GM23338 (cell line): ENCODE measurements around the gene AMBRA1. TPM values are rescaled to one million over a fixed set of nuclear protein-coding genes. Genes with fewer than 3 reads are reported as not detected.

Source experiments
- ATAC-seq: fragments of 200-7000 bp; cut with Tn5 transposase; 3 replicates; pipeline ENCODE4 v1.9.1; 2020
- DNase-seq: peaks from one replicate; pipeline ENCODE4 v3.0.0-alpha.2; 2015; ENCODE audit warnings: low spot score
- H2AFZ ChIP-seq: fragments of 200-600 bp; sonication (generic); 2 replicates; pipeline ENCODE4 v1.8.0; 2016; ENCODE audit warnings: antibody characterized with exemption, mild to moderate bottlenecking, moderate library complexity
- H3F3A ChIP-seq: fragments of 200-600 bp; sonication (generic); replicated peaks from 2 replicates; pipeline ENCODE4 v1.8.0; 2017; ENCODE audit warnings: antibody characterized with exemption, mixed run types, low read depth
- H3K27ac ChIP-seq: fragments of 200-600 bp; sonication (generic); 2 replicates; pipeline ENCODE4 v1.6.1; 2016; ENCODE audit warnings: low read depth
- H3K27me3 ChIP-seq: fragments of 200-600 bp; sonication (generic); 2 replicates; pipeline ENCODE4 v1.8.0; 2016; ENCODE audit warnings: mild to moderate bottlenecking, mixed run types, moderate library complexity; ENCODE audit not compliant: insufficient read depth
- H3K36me3 ChIP-seq: fragments of 200-600 bp; sonication (generic); 2 replicates; pipeline ENCODE4 v1.8.0; 2016; ENCODE audit warnings: mild to moderate bottlenecking; ENCODE audit not compliant: insufficient read depth
- H3K4me1 ChIP-seq: fragments of 200-600 bp; sonication (generic); 2 replicates; pipeline ENCODE4 v1.8.0; 2016; ENCODE audit warnings: mild to moderate bottlenecking, moderate library complexity; ENCODE audit not compliant: insufficient read depth
- H3K4me2 ChIP-seq: fragments of 200-600 bp; sonication (generic); 2 replicates; pipeline ENCODE4 v1.7.1; 2017; ENCODE audit warnings: mixed run types
- H3K4me3 ChIP-seq: fragments of 200-600 bp; sonication (generic); 2 replicates; pipeline ENCODE4 v1.6.1; 2016; ENCODE audit warnings: mixed run types
- H3K79me2 ChIP-seq: fragments of 200-600 bp; sonication (generic); replicated peaks from 2 replicates; pipeline ENCODE4 v1.8.0; 2017; ENCODE audit warnings: mild to moderate bottlenecking; ENCODE audit not compliant: insufficient read depth
- H3K9me2 ChIP-seq: fragments of 200-600 bp; sonication (generic); 2 replicates; pipeline ENCODE4 v1.8.0; 2017; ENCODE audit not compliant: insufficient read depth
- H4K20me1 ChIP-seq: fragments of 200-600 bp; sonication (generic); replicated peaks from 2 replicates; pipeline ENCODE4 v1.8.0; 2017; ENCODE audit warnings: mild to moderate bottlenecking; ENCODE audit not compliant: insufficient read depth
- H3K27ac Mint-ChIP-seq: 2 replicates; pipeline ENCODE4 v1.8.0; 2020; ENCODE audit warnings: inconsistent platforms, mild to moderate bottlenecking, moderate library complexity, mixed read lengths
- H3K27me3 Mint-ChIP-seq: 3 replicates; pipeline ENCODE4 v1.8.0; 2022; ENCODE audit warnings: low read depth, mild to moderate bottlenecking, moderate library complexity, mixed read lengths, inconsistent platforms; ENCODE audit not compliant: insufficient read depth, poor library complexity
- H3K36me3 Mint-ChIP-seq: 3 replicates; pipeline ENCODE4 v1.8.0; 2021; ENCODE audit warnings: low read depth, mild to moderate bottlenecking, inconsistent platforms, moderate library complexity, mixed read lengths
- H3K4me1 Mint-ChIP-seq: 3 replicates; pipeline ENCODE4 v1.8.0; 2020; ENCODE audit warnings: mild to moderate bottlenecking, inconsistent platforms, mixed read lengths
- H3K4me3 Mint-ChIP-seq: 3 replicates; pipeline ENCODE4 v1.8.0; 2021; ENCODE audit warnings: moderate library complexity, mild to moderate bottlenecking, inconsistent platforms, mixed read lengths
- H3K9me3 Mint-ChIP-seq: 3 replicates; pipeline ENCODE4 v1.8.0; 2020; ENCODE audit warnings: moderate library complexity, mild to moderate bottlenecking, inconsistent platforms, mixed read lengths
- CREB1 ChIP-seq: fragments of 250-450 bp; sonication (Bioruptor Pico); IDR thresholded peaks from 2 replicates; pipeline ENCODE4 v1.5.0; 2020; ENCODE audit warnings: low read depth, mild to moderate bottlenecking, moderate library complexity
- CTCF ChIP-seq, 2 experiments: fragments of 200-600 bp in 1 of 2; sonication (generic) in 1 of 2; conservative IDR thresholded peaks; 2 replicates each; pipeline versions ENCODE4 v1.5.1 to v1.6.1; 2016 to 2017; ENCODE audit warnings: antibody characterized with exemption in 2 of 2, low read depth in 2 of 2, mild to moderate bottlenecking in 2 of 2, moderate library complexity in 1 of 2
- ETS1 ChIP-seq: IDR thresholded peaks from 2 replicates; pipeline ENCODE4 v1.6.1; 2016; ENCODE audit warnings: antibody characterized with exemption
- EZH2 ChIP-seq: fragments of 200-600 bp; sonication (generic); IDR thresholded peaks from one replicate; pipeline ENCODE4 v1.8.0; 2017; ENCODE audit warnings: antibody characterized with exemption, mild to moderate bottlenecking, low read depth; ENCODE audit not compliant: unreplicated experiment
- EZH2phosphoT487 ChIP-seq: fragments of 200-600 bp; sonication (generic); IDR thresholded peaks from one replicate; pipeline ENCODE4 v1.8.1; 2018; ENCODE audit warnings: antibody characterized with exemption; ENCODE audit not compliant: unreplicated experiment
- JUNB ChIP-seq: IDR thresholded peaks from one replicate; pipeline ENCODE4 v1.6.1; 2016; ENCODE audit warnings: antibody characterized with exemption; ENCODE audit not compliant: unreplicated experiment
- NANOG ChIP-seq: IDR thresholded peaks from 2 replicates; pipeline ENCODE4 v1.6.1; 2016; ENCODE audit warnings: antibody characterized with exemption, borderline replicate concordance
- POLR2AphosphoS5 ChIP-seq: IDR thresholded peaks from 2 replicates; pipeline ENCODE4 v1.6.1; 2016; ENCODE audit warnings: antibody characterized with exemption, low read depth
- STAT1 ChIP-seq: IDR thresholded peaks from one replicate; pipeline ENCODE4 v1.6.1; 2016; ENCODE audit warnings: antibody characterized with exemption; ENCODE audit not compliant: unreplicated experiment
- ZNF331 ChIP-seq: fragments of 250-450 bp; sonication (Bioruptor Pico); IDR thresholded peaks from 2 replicates; pipeline ENCODE4 v1.5.0; 2020; ENCODE audit warnings: low read depth, mild to moderate bottlenecking, moderate library complexity
- polyA plus RNA-seq: library from polyadenylated mRNA; unstranded; fragments of >200 nt; fragmentation: Nextera tagmentation; extraction: Ambion mirVana; gene quantifications from 2 replicates; pipeline ENCODE4 v1.2.1, GENCODE V29; 2016
- total RNA-seq: library from RNA; depleted of rRNA; stranded (reverse); fragments of >200 nt; shearing (Covaris generic); gene quantifications from 2 replicates; pipeline ENCODE4 v1.2.3, GENCODE V29; 2014

The AMBRA1 gene
- total and polyA plus RNA-seq, 2 experiments from 2014 or later = 8.3 to 34.8 TPM

- no peaks in the 10 kb centered on the region for H3K36me3 ChIP-seq
- H3K4me3 ChIP-seq = no peak overlapping the region
- H3K27ac ChIP-seq = 0 out of 2 replicates have a peak overlapping the region, but pooled peaks have one; percentile 39
- peaks cover 12% of the 10 kb centered on the region for H3K4me1 ChIP-seq
- peaks cover 9% of the 10 kb centered on the region for H3K27me3 Mint-ChIP-seq
- no peaks in the 10 kb centered on the region for H3K27me3 ChIP-seq
- H3K4me3 Mint-ChIP-seq = no peak overlapping the region
- peaks cover 18% of the 10 kb centered on the region; the same call in 2 of the 3 replicates for H3K4me1 Mint-ChIP-seq
- TF ChIP-seq CREB1 (CRISPR knock-in tag) (no peak), NANOG (no peak), CTCF (conservative IDR thresholded peaks at IDR 0.05; ENCODE audit: low read depth in 2 of 2) (no peak), STAT1 (no peak)
- no peaks in the 10 kb centered on the region for H3K9me2 ChIP-seq
- no peak for ATAC-seq
- H3K79me2 ChIP-seq = peaks cover 78% of the 10 kb centered on the region
- H3K9me3 Mint-ChIP-seq = no peaks in the 10 kb centered on the region
- H2AFZ ChIP-seq = no peak overlapping the region
- peaks cover 35% of the 10 kb centered on the region for H4K20me1 ChIP-seq
- H3K36me3 Mint-ChIP-seq = no peaks in the 10 kb centered on the region; the same call in 2 of the 3 replicates
- peaks cover 7% of the 10 kb centered on the region; the same call in 1 of the 2 replicates for H3F3A ChIP-seq
- H3K27ac Mint-ChIP-seq = peak overlapping the region; percentile 9; the same call in 1 of the 2 replicates
- H3K4me2 ChIP-seq = no peak overlapping the region
- DNase-seq = no peak
Observed at GRCh38 chr11:46590740-46591605, 2.9 kb downstream of the AMBRA1 start.

- no peaks in the 10 kb centered on the region; the same call in 1 of the 2 replicates for H3F3A ChIP-seq
- no peak overlapping the region for H3K27ac Mint-ChIP-seq
- no peaks in the 10 kb centered on the region for H3K36me3 ChIP-seq
- peaks cover 14% of the 10 kb centered on the region; the same call in 2 of the 3 replicates for H3K4me1 Mint-ChIP-seq
- H3K4me1 ChIP-seq = peaks cover 12% of the 10 kb centered on the region
- ATAC-seq = no peak
- no peaks in the 10 kb centered on the region for H3K9me2 ChIP-seq
- no peaks in the 10 kb centered on the region for H3K27me3 ChIP-seq
- DNase-seq = no peak
- H4K20me1 ChIP-seq = peaks cover 35% of the 10 kb centered on the region
- peaks cover 95% of the 10 kb centered on the region for H3K79me2 ChIP-seq
- no peak overlapping the region for H3K4me3 Mint-ChIP-seq
- H3K4me3 ChIP-seq = no peak overlapping the region
- no peaks in the 10 kb centered on the region; the same call in 2 of the 3 replicates for H3K36me3 Mint-ChIP-seq
- no peaks in the 10 kb centered on the region for H3K9me3 Mint-ChIP-seq
- no peak overlapping the region for H2AFZ ChIP-seq
- no peak overlapping the region for H3K4me2 ChIP-seq
- peaks cover 9% of the 10 kb centered on the region for H3K27me3 Mint-ChIP-seq
- H3K27ac ChIP-seq = no peak overlapping the region
- TF ChIP-seq STAT1 (no peak), EZH2phosphoT487 (no peak), CTCF (conservative IDR thresholded peaks at IDR 0.05; ENCODE audit: low read depth in 2 of 2) (no peak), JUNB (no peak), ZNF331 (CRISPR knock-in tag) (no peak), NANOG (no peak), ETS1 (no peak), CREB1 (CRISPR knock-in tag) (no peak), EZH2 (no peak), POLR2AphosphoS5 (no peak)
Observed at GRCh38 chr11:46588915-46589314, 4.9 kb downstream of the AMBRA1 start.
